HG02970 (cell line): ENCODE results near the gene HOXB6.

Experiments used
- ATAC-seq: cut with Tn5 transposase; IDR thresholded peaks from one replicate; pipeline ENCODE4 v1.9.1; 2021; ENCODE audit warnings: mild to moderate bottlenecking, moderate library complexity, moderate number of reproducible peaks; ENCODE audit not compliant: unreplicated experiment, low FRiP score

The HOXB6 gene

GRCh38 chr17:48596735-48597527 lies 7.9 kb downstream of the HOXB6 start:
- ATAC-seq: no peak

GRCh38 chr17:48596000-48596734 lies 8.6 kb downstream of the HOXB6 start:
- no peak for ATAC-seq

GRCh38 chr17:48595278-48595999 lies 9.3 kb downstream of the HOXB6 start:
- ATAC-seq: no peak

- no peak for ATAC-seq
Observed at GRCh38 chr17:48594538-48595277, 10.1 kb downstream of the HOXB6 start.

- ATAC-seq: no peak
Observed at GRCh38 chr17:48593840-48594537, 10.8 kb downstream of the HOXB6 start.

GRCh38 chr17:48593126-48593829 lies 11.5 kb downstream of the HOXB6 start, which contains the start of gene HOXB5:
Gene HOXB5 (minus strand): TSS chr17:48593779. CDS start chr17:48593682, 97 bp downstream.
- no peak for ATAC-seq

- no peak for ATAC-seq
Observed at GRCh38 chr17:48592577-48592976, 12.2 kb downstream of the HOXB6 start.

- ATAC-seq: no peak
Observed at GRCh38 chr17:48592057-48592514, 12.7 kb downstream of the HOXB6 start.

GRCh38 chr17:48591255-48592056 lies 13.3 kb downstream of the HOXB6 start:
- no peak for ATAC-seq

- ATAC-seq: no peak
Observed at GRCh38 chr17:48590607-48591161, 14.1 kb downstream of the HOXB6 start.

GRCh38 chr17:48589831-48590606 lies 14.8 kb downstream of the HOXB6 start, which contains the start of gene HOXB3:
Gene HOXB3 (minus strand): TSS chr17:48590241. CDS start chr17:48552474, 37,767 bp downstream.
- ATAC-seq: no peak

GRCh38 chr17:48589060-48589830 lies 15.5 kb downstream of the HOXB6 start:
- no peak for ATAC-seq

- no peak for ATAC-seq
Observed at GRCh38 chr17:48588528-48588927, 16.3 kb downstream of the HOXB6 start.

GRCh38 chr17:48588074-48588415 lies 16.7 kb downstream of the HOXB6 start:
- ATAC-seq: no peak

- no peak for ATAC-seq
Observed at GRCh38 chr17:48587276-48588073, 17.3 kb downstream of the HOXB6 start.
